ENCODE measurements around the gene IFT122. TPM values are rescaled to one million over a fixed set of nuclear protein-coding genes. Genes with fewer than 3 reads are reported as not detected.

The IFT122 gene
- total and polyA plus RNA-seq, 2 experiments from 2014 or later: 10.2 to 38.8 TPM

- no peaks in the 10 kb centered on the region for H3K36me3 ChIP-seq (ENCODE audit: insufficient read depth)
- no peaks in the 10 kb centered on the region for H3K27me3 ChIP-seq (ENCODE audit: insufficient read depth)
- H2AFZ ChIP-seq: no peak overlapping the region
- H3K4me3 ChIP-seq: no peak overlapping the region
- H3K9me2 ChIP-seq (ENCODE audit: insufficient read depth): no peaks in the 10 kb centered on the region
- no peaks in the 10 kb centered on the region for H3K79me2 ChIP-seq (replicated peaks; ENCODE audit: insufficient read depth)
- H3K4me1 ChIP-seq (ENCODE audit: insufficient read depth): no peaks in the 10 kb centered on the region; the same call in 1 of the 2 replicates
- H3K27ac ChIP-seq (ENCODE audit: low read depth): no peak overlapping the region
- TF ChIP-seq CTCF (conservative IDR thresholded peaks at IDR 0.05; ENCODE audit: low read depth in 2 of 2): no peak
- TF ChIP-seq, protein P1, sequence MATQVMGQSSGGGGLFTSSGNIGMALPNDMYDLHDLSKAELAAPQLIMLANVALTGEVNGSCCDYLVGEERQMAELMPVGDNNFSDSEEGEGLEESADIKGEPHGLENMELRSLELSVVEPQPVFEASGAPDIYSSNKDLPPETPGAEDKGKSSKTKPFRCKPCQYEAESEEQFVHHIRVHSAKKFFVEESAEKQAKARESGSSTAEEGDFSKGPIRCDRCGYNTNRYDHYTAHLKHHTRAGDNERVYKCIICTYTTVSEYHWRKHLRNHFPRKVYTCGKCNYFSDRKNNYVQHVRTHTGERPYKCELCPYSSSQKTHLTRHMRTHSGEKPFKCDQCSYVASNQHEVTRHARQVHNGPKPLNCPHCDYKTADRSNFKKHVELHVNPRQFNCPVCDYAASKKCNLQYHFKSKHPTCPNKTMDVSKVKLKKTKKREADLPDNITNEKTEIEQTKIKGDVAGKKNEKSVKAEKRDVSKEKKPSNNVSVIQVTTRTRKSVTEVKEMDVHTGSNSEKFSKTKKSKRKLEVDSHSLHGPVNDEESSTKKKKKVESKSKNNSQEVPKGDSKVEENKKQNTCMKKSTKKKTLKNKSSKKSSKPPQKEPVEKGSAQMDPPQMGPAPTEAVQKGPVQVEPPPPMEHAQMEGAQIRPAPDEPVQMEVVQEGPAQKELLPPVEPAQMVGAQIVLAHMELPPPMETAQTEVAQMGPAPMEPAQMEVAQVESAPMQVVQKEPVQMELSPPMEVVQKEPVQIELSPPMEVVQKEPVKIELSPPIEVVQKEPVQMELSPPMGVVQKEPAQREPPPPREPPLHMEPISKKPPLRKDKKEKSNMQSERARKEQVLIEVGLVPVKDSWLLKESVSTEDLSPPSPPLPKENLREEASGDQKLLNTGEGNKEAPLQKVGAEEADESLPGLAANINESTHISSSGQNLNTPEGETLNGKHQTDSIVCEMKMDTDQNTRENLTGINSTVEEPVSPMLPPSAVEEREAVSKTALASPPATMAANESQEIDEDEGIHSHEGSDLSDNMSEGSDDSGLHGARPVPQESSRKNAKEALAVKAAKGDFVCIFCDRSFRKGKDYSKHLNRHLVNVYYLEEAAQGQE (IDR thresholded peaks at IDR 0.05; ENCODE audit: unreplicated experiment): no peak
- no peak for TF ChIP-seq EZH2phosphoT487 (IDR thresholded peaks at IDR 0.05; ENCODE audit: unreplicated experiment)
- no peak for TF ChIP-seq ZNF462 (CRISPR knock-in tag; IDR thresholded peaks at IDR 0.05)
- no peak for TF ChIP-seq ZNF331 (CRISPR knock-in tag; IDR thresholded peaks at IDR 0.05; ENCODE audit: low read depth)
- TF ChIP-seq, protein P2, sequence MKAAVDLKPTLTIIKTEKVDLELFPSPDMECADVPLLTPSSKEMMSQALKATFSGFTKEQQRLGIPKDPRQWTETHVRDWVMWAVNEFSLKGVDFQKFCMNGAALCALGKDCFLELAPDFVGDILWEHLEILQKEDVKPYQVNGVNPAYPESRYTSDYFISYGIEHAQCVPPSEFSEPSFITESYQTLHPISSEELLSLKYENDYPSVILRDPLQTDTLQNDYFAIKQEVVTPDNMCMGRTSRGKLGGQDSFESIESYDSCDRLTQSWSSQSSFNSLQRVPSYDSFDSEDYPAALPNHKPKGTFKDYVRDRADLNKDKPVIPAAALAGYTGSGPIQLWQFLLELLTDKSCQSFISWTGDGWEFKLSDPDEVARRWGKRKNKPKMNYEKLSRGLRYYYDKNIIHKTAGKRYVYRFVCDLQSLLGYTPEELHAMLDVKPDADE (IDR thresholded peaks at IDR 0.05): no peak
- TF ChIP-seq EZH2 (IDR thresholded peaks at IDR 0.05; ENCODE audit: low read depth, unreplicated experiment): no peak
- no peaks in the 10 kb centered on the region for H3K36me3 Mint-ChIP-seq (ENCODE audit: low read depth)
- peaks cover 11% of the 10 kb centered on the region for H3K27me3 Mint-ChIP-seq (ENCODE audit: insufficient read depth, low read depth, poor library complexity)
- no peaks in the 10 kb centered on the region; the same call in 2 of the 3 replicates for H3K9me3 Mint-ChIP-seq
- peaks cover 13% of the 10 kb centered on the region for H3K4me1 Mint-ChIP-seq
- no peaks in the 10 kb centered on the region for H3F3A ChIP-seq (replicated peaks; ENCODE audit: low read depth)
- ATAC-seq (no peak), DNase-seq (ENCODE audit: low spot score) (no peak)
- no peak overlapping the region for H3K4me3 Mint-ChIP-seq
- no peak overlapping the region for H3K4me2 ChIP-seq
- H3K27ac Mint-ChIP-seq: no peak overlapping the region
- H4K20me1 ChIP-seq (replicated peaks; ENCODE audit: insufficient read depth): no peaks in the 10 kb centered on the region
Measured at GRCh38 chr3:129417326-129417725, 22.7 kb upstream of the IFT122 start.
